ENCODE results near the gene GRM7. TPM values are rescaled to one million over a fixed set of nuclear protein-coding genes. Genes with fewer than 3 reads are reported as not detected.

The GRM7 gene
- total and polyA plus RNA-seq, 2 of the 4 experiments (the other 2 are of a cell fraction), result not detected

GRCh38 chr3:7203969-7204847 lies 343.3 kb downstream of the GRM7 start:
- Histone ChIP-seq H3K9ac (ENCODE audit: low read depth, low read length) (no peak overlapping the region), H3K36me3 (ENCODE audit: control insufficient read depth, insufficient read depth, low read length) (no peaks in the 10 kb centered on the region), H3K9me1 (ENCODE audit: insufficient read depth, low read length) (no peaks in the 10 kb centered on the region), H3K14ac (replicated peaks; ENCODE audit: low read depth, low read length) (no peak overlapping the region), H2BK120ac (ENCODE audit: low read depth, low read length) (no peak overlapping the region), H4K91ac (ENCODE audit: insufficient read depth, low read depth, low read length) (no peak overlapping the region), H4K5ac (ENCODE audit: low read depth, low read length) (no peak overlapping the region), H3K27me3 (ENCODE audit: control insufficient read depth, insufficient read depth, low read length) (no peaks in the 10 kb centered on the region), H3K56ac (ENCODE audit: extremely low read depth, insufficient read depth, low read length) (no peak overlapping the region), H2AK5ac (ENCODE audit: low read depth, low read length) (no peak overlapping the region), H4K20me1 (ENCODE audit: insufficient read depth, low read length) (no peaks in the 10 kb centered on the region), H3K4me1 (ENCODE audit: control insufficient read depth, insufficient read depth, low read length) (no peaks in the 10 kb centered on the region), H2AFZ (replicated peaks; ENCODE audit: low read length, poor library complexity) (no peak overlapping the region), H3K79me1 (ENCODE audit: low read depth in 1 of 2, low read length in 2 of 2) (no peaks in the 10 kb centered on the region), H3K18ac (ENCODE audit: low read depth, low read length) (no peak overlapping the region), H3K9me3 (ENCODE audit: control insufficient read depth, insufficient read depth, low read length) (peaks cover 9% of the 10 kb centered on the region; the same call in 1 of the 2 replicates), H3K4ac (ENCODE audit: low read depth, low read length) (no peak overlapping the region), H2AK9ac (replicated peaks; ENCODE audit: low read depth, low read length, poor library complexity) (no peak overlapping the region), H3K4me3 (ENCODE audit: insufficient read depth, low read depth, low read length) (no peak overlapping the region), H2BK15ac (ENCODE audit: low read depth, low read length) (no peak overlapping the region), H3K27ac (ENCODE audit: insufficient read depth, low read length) (no peak overlapping the region), H3K4me2 (ENCODE audit: low read depth, low read length) (no peak overlapping the region), H3K23ac (ENCODE audit: low read depth, low read length) (no peak overlapping the region), H4K8ac (ENCODE audit: low read depth in 2 of 2, low read length in 2 of 2) (no peak overlapping the region), H2BK5ac (ENCODE audit: low read depth, low read length, poor library complexity, severe bottlenecking) (no peak overlapping the region), H2BK20ac (ENCODE audit: low read depth, low read length) (no peak overlapping the region)
- BruUV-seq (replicated peaks), result no TSS peak
- no peak for DNase-seq
- ChIA-PET CTCF (no interaction called here), POLR2A (ENCODE audit: unreplicated experiment) (no interaction called here)
- no peak for ATAC-seq (ENCODE audit: low read depth)
- intact Hi-C loops (cut with micrococcal nuclease), result no loop called here
- no CpG with 5 or more reads among the region's 5 CpGs for WGBS, 2 experiments (ENCODE audit: extremely low coverage in 2 of 2, insufficient read length in 1 of 2)
- in situ Hi-C loops (cut with MboI; ENCODE audit: low sequenced_read_pairs), result no loop called here
- dilution Hi-C loops (cut with HindIII; ENCODE audit: low sequenced_read_pairs, unreplicated experiment), result no loop called here
- TF ChIP-seq RFX5 (IDR thresholded peaks at IDR 0.05; ENCODE audit: low read depth, low read length) (no peak), CTCF (conservative IDR thresholded peaks at IDR 0.05; ENCODE audit: low read depth, low read length) (no peak), CEBPB (IDR thresholded peaks at IDR 0.05; ENCODE audit: low read depth, low read length) (no peak), POLR2A (IDR thresholded peaks at IDR 0.05; ENCODE audit: low read depth, low read length) (no peak), SMC3 (IDR thresholded peaks at IDR 0.05; ENCODE audit: low read depth, low read length) (no peak), BHLHE40 (IDR thresholded peaks at IDR 0.05; ENCODE audit: low read depth, low read length) (no peak), NFE2L2 (IDR thresholded peaks at IDR 0.05; ENCODE audit: low read depth, low read length) (no peak), RCOR1 (IDR thresholded peaks at IDR 0.05; ENCODE audit: insufficient replicate concordance, low read length) (no peak), FOS (IDR thresholded peaks at IDR 0.05; ENCODE audit: low read depth, low read length) (no peak), ELK1 (IDR thresholded peaks at IDR 0.05; ENCODE audit: borderline replicate concordance, low read depth, low read length) (no peak), MAFK (IDR thresholded peaks at IDR 0.05; ENCODE audit: low read depth, low read length) (no peak), RAD21 (IDR thresholded peaks at IDR 0.05; ENCODE audit: low read length) (no peak), USF2 (IDR thresholded peaks at IDR 0.05; ENCODE audit: low read depth, low read length) (no peak), MXI1 (IDR thresholded peaks at IDR 0.05; ENCODE audit: borderline replicate concordance, low read depth, low read length) (no peak), CHD1 (IDR thresholded peaks at IDR 0.05; ENCODE audit: low read depth, low read length) (no peak)

All from IMR-90 (cell line).